PC-3 (cell line): Measurements from ENCODE around the gene GBE1. TPM values are rescaled to one million over a fixed set of nuclear protein-coding genes. Genes with fewer than 3 reads are reported as not detected.

Source experiments
- ATAC-seq: fragments of 200-7000 bp; cut with Tn5 transposase; 2 replicates; pipeline ENCODE4 v1.9.1; 2020; ENCODE audit warnings: mild to moderate bottlenecking, moderate library complexity
- BruUV-seq: library from RNA; stranded (reverse); fragments of 400-500 nt; replicated peaks from 2 replicates; lab custom pipeline; 2021; lab: Mats Ljungman, UMichigan
- CTCF ChIA-PET: fragments of 300-600 bp; sonication (Branson Sonifier 250); formaldehyde crosslinking; loops from one replicate; lab custom pipeline; 2022; ENCODE audit warnings: antibody characterized with exemption; lab: Charles Lee
- POLR2A ChIA-PET: fragments of 300-600 bp; sonication (Branson Sonifier 250); formaldehyde crosslinking; loops from one replicate; lab custom pipeline; 2022; ENCODE audit warnings: antibody characterized with exemption; ENCODE audit not compliant: unreplicated experiment; lab: Charles Lee
- DNase-seq: peaks from one replicate; pipeline ENCODE4 v3.0.0-alpha.2; 2015
- H2AFZ ChIP-seq: fragments of 300-600 bp; sonication (generic); 2 replicates; pipeline ENCODE4 v1.6.0; 2016; ENCODE audit warnings: antibody characterized with exemption, low read length
- H3F3A ChIP-seq: fragments of 300-600 bp; sonication (generic); one replicate; pipeline ENCODE4 v1.6.0; 2017; ENCODE audit warnings: antibody characterized with exemption, low read length, control low read depth, mild to moderate bottlenecking; ENCODE audit not compliant: unreplicated experiment
- H3K27ac ChIP-seq: fragments of 300-600 bp; sonication (generic); 2 replicates; pipeline ENCODE4 v1.5.1; 2016; ENCODE audit warnings: mild to moderate bottlenecking, low read length
- H3K27me3 ChIP-seq: fragments of 300-600 bp; sonication (generic); 2 replicates; pipeline ENCODE4 v1.6.1; 2016; ENCODE audit warnings: low read length, mixed read lengths
- H3K36me3 ChIP-seq: fragments of 300-600 bp; sonication (generic); 2 replicates; pipeline ENCODE4 v1.6.1; 2016; ENCODE audit warnings: low read depth, mixed run types, low read length, mixed read lengths
- H3K4me1 ChIP-seq: fragments of 300-600 bp; sonication (generic); 2 replicates; pipeline ENCODE4 v1.5.1; 2016; ENCODE audit warnings: low read length; ENCODE audit not compliant: insufficient read depth
- H3K4me2 ChIP-seq: fragments of 300-600 bp; sonication (generic); 2 replicates; pipeline ENCODE4 v1.6.0; 2016; ENCODE audit warnings: low read length
- H3K4me3 ChIP-seq: fragments of 300-600 bp; sonication (generic); 2 replicates; pipeline ENCODE4 v1.5.1; 2016; ENCODE audit warnings: mild to moderate bottlenecking, low read length, mixed read lengths
- H3K79me2 ChIP-seq: fragments of 300-600 bp; sonication (generic); 2 replicates; pipeline ENCODE4 v1.6.1; 2017; ENCODE audit warnings: low read length, mixed read lengths
- H3K9ac ChIP-seq: fragments of 300-600 bp; sonication (generic); 2 replicates; pipeline ENCODE4 v1.6.0; 2016; ENCODE audit warnings: mild to moderate bottlenecking, low read length
- H3K9me2 ChIP-seq: fragments of 300-600 bp; sonication (generic); replicated peaks from 2 replicates; pipeline ENCODE4 v1.6.1; 2016; ENCODE audit warnings: mixed run types, low read length, mixed read lengths
- H3K9me3 ChIP-seq: fragments of 300-600 bp; sonication (generic); 2 replicates; pipeline ENCODE4 v1.6.1; 2016; ENCODE audit warnings: low read length, mixed read lengths
- H4K20me1 ChIP-seq: fragments of 300-600 bp; sonication (generic); 2 replicates; pipeline ENCODE4 v1.6.1; 2016; ENCODE audit warnings: low read length, mixed read lengths
- CTCF ChIP-seq: fragments of 300-600 bp; sonication (generic); conservative IDR thresholded peaks from 2 replicates; pipeline ENCODE4 v1.5.1; 2017; ENCODE audit warnings: antibody characterized with exemption, low read depth, mild to moderate bottlenecking, low read length
- EZH2 ChIP-seq: fragments of 300-600 bp; sonication (generic); IDR thresholded peaks from one replicate; pipeline ENCODE4 v1.6.1; 2017; ENCODE audit warnings: antibody characterized with exemption, mild to moderate bottlenecking, low read length; ENCODE audit not compliant: unreplicated experiment
- EZH2phosphoT487 ChIP-seq: fragments of 300-600 bp; sonication (generic); IDR thresholded peaks from 2 replicates; pipeline ENCODE4 v1.6.1; 2018; ENCODE audit warnings: mild to moderate bottlenecking, antibody characterized with exemption, low read length, borderline replicate concordance
- intact Hi-C: fragments of 100-400 bp; cut with micrococcal nuclease; formaldehyde crosslinking; loops from 2 replicates; pipeline ENCODE4 v1.9.0; 2023
- total RNA-seq: library from RNA; depleted of rRNA; stranded (reverse); fragments of >200 nt; gene quantifications from 2 replicates; pipeline ENCODE4 v1.2.3, GENCODE V29; 2014

The GBE1 gene
- total RNA-seq, 1 experiment from 2014 or later, result 57.7 TPM

DNA sequence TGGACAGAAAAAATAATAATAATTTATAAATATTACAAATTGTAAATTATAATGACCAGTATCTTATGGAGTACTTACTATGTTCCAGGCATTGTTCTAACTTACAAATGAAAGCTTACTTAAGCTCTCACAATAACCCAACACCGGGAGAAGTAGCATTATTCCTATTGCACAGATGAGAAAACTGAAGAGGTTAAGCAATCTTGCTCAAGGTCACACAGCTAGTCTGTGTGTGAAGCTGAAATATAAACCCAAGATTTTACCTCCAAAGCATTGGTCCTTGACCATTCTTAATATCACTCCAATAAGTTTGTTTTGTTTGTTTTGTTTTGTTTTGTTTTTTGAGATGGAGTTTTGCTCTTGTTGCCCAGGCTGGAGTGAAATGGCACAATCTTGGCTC is 43.1 kb downstream of the GBE1 start:
- H3K27ac ChIP-seq, result no peak overlapping the region
- no peak overlapping the region for H3K4me2 ChIP-seq
- intact Hi-C loops, result no loop called here
- no peaks in the 10 kb centered on the region for H3K9me3 ChIP-seq
- no peaks in the 10 kb centered on the region for H3K36me3 ChIP-seq
- no TSS peak for BruUV-seq
- no peak for DNase-seq
- no peaks in the 10 kb centered on the region for H4K20me1 ChIP-seq
- no peak for ATAC-seq
- no peak for TF ChIP-seq CTCF
- ChIA-PET POLR2A (no interaction called here), CTCF (no interaction called here)
- no peak overlapping the region for H2AFZ ChIP-seq
- H3K9ac ChIP-seq, result no peak overlapping the region
- H3K9me2 ChIP-seq, result no peaks in the 10 kb centered on the region
- H3K79me2 ChIP-seq, result peaks cover 19% of the 10 kb centered on the region
- H3K4me3 ChIP-seq, result no peak overlapping the region
- H3F3A ChIP-seq, result no peaks in the 10 kb centered on the region
- peaks cover 12% of the 10 kb centered on the region; the same call in 1 of the 2 replicates for H3K4me1 ChIP-seq
- H3K27me3 ChIP-seq, result no peaks in the 10 kb centered on the region

- no peaks in the 10 kb centered on the region for H3K9me2 ChIP-seq
- intact Hi-C loops, result no loop called here
- no TSS peak for BruUV-seq
- no peak overlapping the region for H3K9ac ChIP-seq
- H3K27me3 ChIP-seq, result no peaks in the 10 kb centered on the region
- peaks cover 9% of the 10 kb centered on the region; the same call in 1 of the 2 replicates for H3K4me1 ChIP-seq
- ChIA-PET CTCF (interaction anchor here (0.5 kb wide), 1 partner anchor 36 kb away, joined by 3 read pairs; no protein-coding TSS in a partner anchor), POLR2A (interaction anchor here (0.6 to 0.8 kb wide), 3 partner anchors 9 to 155 kb away, joined by 3 read pairs; no protein-coding TSS in a partner anchor)
- TF ChIP-seq CTCF, result no peak
- TF ChIP-seq EZH2, result no peak
- no peak for TF ChIP-seq EZH2phosphoT487
- peaks cover 15% of the 10 kb centered on the region for H3K79me2 ChIP-seq
- H3F3A ChIP-seq, result no peaks in the 10 kb centered on the region
- no peak overlapping the region for H3K27ac ChIP-seq
- no peak overlapping the region for H3K4me2 ChIP-seq
- H3K4me3 ChIP-seq, result no peak overlapping the region
- peak; percentile 60 for ATAC-seq
- no peaks in the 10 kb centered on the region for H3K9me3 ChIP-seq
- peak; percentile 45 for DNase-seq
- H2AFZ ChIP-seq, result no peak overlapping the region
- H4K20me1 ChIP-seq, result no peaks in the 10 kb centered on the region
- 0 out of 2 replicates have a peak, but pooled peaks cover 3% of the 10 kb centered on the region for H3K36me3 ChIP-seq
Observed at GRCh38 chr3:81716870-81717509, 44.5 kb downstream of the GBE1 start.

DNA sequence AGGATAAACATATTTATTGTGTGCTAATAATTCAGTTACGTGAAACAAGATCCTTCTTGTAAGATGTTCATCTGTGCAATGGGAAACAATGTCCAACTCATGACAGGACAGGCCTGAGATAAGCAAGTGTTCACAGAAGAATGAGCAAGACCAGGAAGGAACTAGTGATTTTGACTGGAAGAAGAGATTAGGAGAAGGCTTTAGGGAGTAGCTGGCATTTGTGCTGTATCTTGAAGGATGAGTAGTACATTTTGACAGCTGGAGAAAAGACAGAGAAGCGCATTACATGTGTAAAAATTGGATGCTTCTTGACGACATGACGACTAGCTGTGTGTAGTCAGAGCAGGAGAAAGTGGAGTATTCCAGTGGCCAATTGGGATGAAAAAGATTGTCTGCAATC is 48.4 kb downstream of the GBE1 start:
- Histone ChIP-seq H3K9ac (no peak overlapping the region), H3K27ac (no peak overlapping the region), H3K4me2 (no peak overlapping the region), H3K9me2 (no peaks in the 10 kb centered on the region), H4K20me1 (no peaks in the 10 kb centered on the region), H3K27me3 (no peaks in the 10 kb centered on the region), H3K9me3 (no peaks in the 10 kb centered on the region), H3F3A (no peaks in the 10 kb centered on the region), H3K36me3 (0 out of 2 replicates have a peak, but pooled peaks cover 3% of the 10 kb centered on the region), H3K79me2 (peaks cover 16% of the 10 kb centered on the region; the same call in 1 of the 2 replicates), H2AFZ (no peak overlapping the region), H3K4me3 (no peak overlapping the region), H3K4me1 (peaks cover 9% of the 10 kb centered on the region; the same call in 1 of the 2 replicates)
- DNase-seq (no peak), ATAC-seq (no peak)
- ChIA-PET POLR2A (no interaction called here), CTCF (no interaction called here)
- TF ChIP-seq CTCF (no peak), EZH2 (no peak), EZH2phosphoT487 (no peak)
- BruUV-seq, result no TSS peak
- intact Hi-C loops, result no loop called here
